HEK293 (cell line): ENCODE measurements around the gene SPTBN2.

Experiments
- CTCF ChIA-PET: fragments of 350-600 bp; formaldehyde crosslinking; extraction: SDS; loops from one replicate; lab custom pipeline; 2021; ENCODE audit warnings: antibody characterized with exemption; lab: Yijun Ruan, JAX
- POLR2A ChIA-PET: fragments of 300-600 bp; formaldehyde crosslinking; extraction: SDS; loops from one replicate; lab custom pipeline; 2020; ENCODE audit warnings: antibody characterized with exemption, inconsistent platforms; lab: Yijun Ruan, JAX
- H3K27ac ChIP-seq: fragments of 200-500 bp; sonication (Bioruptor generic); 2 replicates; pipeline ENCODE4 v1.5.1; 2014; ENCODE audit warnings: low read depth, low read length, control low read depth, inconsistent platforms; ENCODE audit errors: extremely low read depth
- H3K36me3 ChIP-seq, 2 experiments: fragments of 200-500 bp in 1 of 2; sonication (Bioruptor generic) in 1 of 2; 1 replicate in 1 of 2; 2 replicates in 1 of 2; pipeline ENCODE4 v1.5.1; 2014 to 2017; ENCODE audit warnings: inconsistent platforms in 2 of 2, low read length in 2 of 2; ENCODE audit not compliant: control insufficient read depth in 2 of 2, insufficient read depth in 1 of 2
- H3K4me1 ChIP-seq: fragments of 200-500 bp; sonication (Bioruptor generic); 2 replicates; pipeline ENCODE4 v1.5.1; 2014; ENCODE audit warnings: mild to moderate bottlenecking, low read length, inconsistent platforms; ENCODE audit not compliant: control insufficient read depth, insufficient read depth
- H3K4me3 ChIP-seq: 2 replicates; pipeline ENCODE4 v1.5.1; 2011; ENCODE audit warnings: low read depth, mild to moderate bottlenecking, control low read depth, low read length, moderate library complexity
- H3K9me3 ChIP-seq: fragments of 200-500 bp; sonication (Bioruptor generic); 2 replicates; pipeline ENCODE4 v1.5.1; 2014; ENCODE audit warnings: low read depth, low read length, inconsistent platforms; ENCODE audit not compliant: control insufficient read depth, insufficient read depth
- BCL11A ChIP-seq: fragments of 450-650 bp; formaldehyde crosslinking; IDR thresholded peaks from 2 replicates; pipeline ENCODE4 v1.5.1; 2016; ENCODE audit warnings: low read depth, missing biosample characterization, missing genetic modification characterization
- ELK4 ChIP-seq: IDR thresholded peaks from 2 replicates; pipeline ENCODE4 v1.6.1; 2011; ENCODE audit warnings: mild to moderate bottlenecking, low read depth, low read length, borderline replicate concordance
- GLI4 ChIP-seq: fragments of 450-650 bp; formaldehyde crosslinking; IDR thresholded peaks from 2 replicates; pipeline ENCODE4 v1.5.1; 2016; ENCODE audit warnings: missing biosample characterization, missing genetic modification characterization
- GLIS1 ChIP-seq: fragments of 450-650 bp; formaldehyde crosslinking; IDR thresholded peaks from 2 replicates; pipeline ENCODE4 v1.5.1; 2016; ENCODE audit warnings: missing biosample characterization, missing genetic modification characterization
- PATZ1 ChIP-seq: fragments of 450-650 bp; formaldehyde crosslinking; IDR thresholded peaks from 2 replicates; pipeline ENCODE4 v1.5.1; 2016; ENCODE audit warnings: missing biosample characterization, missing genetic modification characterization
- PRDM4 ChIP-seq: fragments of 450-650 bp; formaldehyde crosslinking; IDR thresholded peaks from 2 replicates; pipeline ENCODE4 v1.5.1; 2017; ENCODE audit warnings: missing biosample characterization, missing genetic modification characterization
- SP7 ChIP-seq: fragments of 450-650 bp; formaldehyde crosslinking; IDR thresholded peaks from 2 replicates; pipeline ENCODE4 v1.5.1; 2016; ENCODE audit warnings: missing biosample characterization, missing genetic modification characterization
- ZBTB10 ChIP-seq: fragments of 450-650 bp; formaldehyde crosslinking; IDR thresholded peaks from 2 replicates; pipeline ENCODE4 v1.5.1; 2016; ENCODE audit warnings: missing biosample characterization, missing genetic modification characterization
- ZBTB7A ChIP-seq: fragments of 450-650 bp; formaldehyde crosslinking; IDR thresholded peaks from 2 replicates; pipeline ENCODE4 v1.5.1; 2016; ENCODE audit warnings: low read depth, missing biosample characterization, missing genetic modification characterization
- ZEB2 ChIP-seq: fragments of 450-650 bp; formaldehyde crosslinking; IDR thresholded peaks from 2 replicates; pipeline ENCODE4 v1.5.1; 2016; ENCODE audit warnings: missing biosample characterization, missing genetic modification characterization
- ZNF121 ChIP-seq: fragments of 450-650 bp; formaldehyde crosslinking; IDR thresholded peaks from 2 replicates; pipeline ENCODE4 v1.5.1; 2016; ENCODE audit warnings: missing biosample characterization, missing genetic modification characterization
- ZNF148 ChIP-seq: fragments of 450-650 bp; formaldehyde crosslinking; IDR thresholded peaks from 2 replicates; pipeline ENCODE4 v1.5.0; 2017; ENCODE audit warnings: missing biosample characterization, missing genetic modification characterization, borderline replicate concordance
- ZNF16 ChIP-seq: fragments of 450-650 bp; formaldehyde crosslinking; IDR thresholded peaks from 2 replicates; pipeline ENCODE4 v1.5.1; 2016; ENCODE audit warnings: low read depth, missing biosample characterization, missing genetic modification characterization
- ZNF2 ChIP-seq: fragments of 450-650 bp; formaldehyde crosslinking; IDR thresholded peaks from 2 replicates; pipeline ENCODE4 v1.5.1; 2016; ENCODE audit warnings: missing biosample characterization, missing genetic modification characterization
- ZNF211 ChIP-seq: fragments of 450-650 bp; formaldehyde crosslinking; IDR thresholded peaks from 2 replicates; pipeline ENCODE4 v1.5.1; 2016; ENCODE audit warnings: low read depth, missing biosample characterization, missing genetic modification characterization
- ZNF391 ChIP-seq: fragments of 450-650 bp; formaldehyde crosslinking; IDR thresholded peaks from 2 replicates; pipeline ENCODE4 v1.5.1; 2016; ENCODE audit warnings: low read depth, missing biosample characterization, missing genetic modification characterization, borderline replicate concordance
- ZNF518A ChIP-seq: fragments of 450-650 bp; formaldehyde crosslinking; conservative IDR thresholded peaks from 2 replicates; pipeline ENCODE4 v1.5.1; 2016; ENCODE audit warnings: low read depth, missing biosample characterization, missing genetic modification characterization
- ZNF624 ChIP-seq: fragments of 450-650 bp; formaldehyde crosslinking; IDR thresholded peaks from 2 replicates; pipeline ENCODE4 v1.5.1; 2017; ENCODE audit warnings: missing biosample characterization, missing genetic modification characterization
- ZNF629 ChIP-seq: fragments of 450-650 bp; formaldehyde crosslinking; IDR thresholded peaks from 2 replicates; pipeline ENCODE4 v1.5.1; 2017; ENCODE audit warnings: missing biosample characterization, missing genetic modification characterization
- ZNF639 ChIP-seq: fragments of 450-650 bp; formaldehyde crosslinking; IDR thresholded peaks from 2 replicates; pipeline ENCODE4 v1.5.1; 2016; ENCODE audit warnings: missing biosample characterization, missing genetic modification characterization

The SPTBN2 gene

GRCh38 chr11:66651016-66651415 is 78.0 kb downstream of the SPTBN2 start:
- no peaks in the 10 kb centered on the region for H3K9me3 ChIP-seq
- no peak overlapping the region for H3K27ac ChIP-seq
- CTCF ChIA-PET, result interaction anchor here (0.7 kb wide), 1 partner anchor 299 kb away, joined by 3 read pairs; no protein-coding TSS in a partner anchor
- no peaks in the 10 kb centered on the region for H3K4me1 ChIP-seq
- POLR2A ChIA-PET, result interaction anchor here (5.1 kb wide), 1 partner anchor 13 kb away, joined by 36 read pairs; the partner anchor contains the start of gene RBM4
- H3K36me3 ChIP-seq, result peaks cover 13 to 53% of the 10 kb centered on the region in 2 experiments
- no peak overlapping the region for H3K4me3 ChIP-seq
- TF ChIP-seq ZNF624 (tag by site-specific recombination) (no peak), ZNF121 (tag by site-specific recombination) (0 out of 2 replicates have a peak, but pooled peaks have one; percentile 3), ZBTB10 (tag by site-specific recombination) (no peak), ZNF629 (tag by site-specific recombination) (peak; percentile 69), BCL11A (tag by site-specific recombination) (no peak), ZNF518A (tag by site-specific recombination) (no peak), PRDM4 (tag by site-specific recombination) (peak; percentile 88), ZNF16 (tag by site-specific recombination) (no peak), ZNF391 (tag by site-specific recombination) (no peak), GLI4 (tag by site-specific recombination) (no peak), ZNF211 (tag by site-specific recombination) (no peak), GLIS1 (no peak), ZBTB7A (tag by site-specific recombination) (no peak), PATZ1 (tag by site-specific recombination) (0 out of 2 replicates have a peak, but pooled peaks have one; percentile 23), SP7 (tag by site-specific recombination) (0 out of 2 replicates have a peak, but pooled peaks have one; percentile 16), ZEB2 (tag by site-specific recombination) (no peak), ZNF2 (tag by site-specific recombination) (no peak), ELK4 (no peak), ZNF148 (no peak), ZNF639 (tag by site-specific recombination) (no peak)
